H1 (cell line): ENCODE results near the gene AP1S1. TPM values are rescaled to one million over a fixed set of nuclear protein-coding genes. Genes with fewer than 3 reads are reported as not detected.

Experiments
- CTCF ChIP-seq, 3 experiments: IDR thresholded peaks; 1 replicate in 2 of 3; 2 replicates in 1 of 3; pipeline versions ENCODE4 v1.5.1 to v1.6.1; 2011; ENCODE audit warnings: low read length in 3 of 3, mild to moderate bottlenecking in 3 of 3, inconsistent platforms in 2 of 3, low read depth in 1 of 3, moderate library complexity in 1 of 3; ENCODE audit not compliant: insufficient read depth in 1 of 3; ENCODE audit errors: control extremely low read depth in 1 of 3
- MAX ChIP-seq: IDR thresholded peaks from 2 replicates; pipeline ENCODE4 v1.6.1; 2012; ENCODE audit warnings: inconsistent platforms
- SP2 ChIP-seq: IDR thresholded peaks from 2 replicates; pipeline ENCODE4 v1.6.1; 2012; ENCODE audit warnings: mild to moderate bottlenecking, low read length, inconsistent platforms
- TCF12 ChIP-seq: IDR thresholded peaks from 2 replicates; pipeline ENCODE4 v1.6.1; 2011; ENCODE audit warnings: low read depth, mild to moderate bottlenecking, low read length
- ZNF274 ChIP-seq: IDR thresholded peaks from 2 replicates; pipeline ENCODE4 v1.7.0; 2012; ENCODE audit warnings: low read length, borderline replicate concordance; ENCODE audit errors: extremely low read depth
- polyA plus RNA-seq, 7 experiments: library from polyadenylated mRNA; depleted of rRNA in 3 of 7; stranded (reverse) in 5 of 7; unstranded in 2 of 7; fragments of >200 nt in 5 of 7; fragments of 200-250 nt in 2 of 7; gene quantifications; 1 replicate in 5 of 7; 2 replicates in 1 of 7; 4 replicates in 1 of 7; pipeline versions ENCODE4 v1.2.1 to v1.2.3, GENCODE V29; 2011 to 2013; ENCODE audit warnings: missing spikeins in 2 of 7, mixed read lengths in 2 of 7
- total RNA-seq: library from RNA; stranded (reverse); fragmentation: NEBNext Ultra II Directional; extraction: Animal tissue kit (Norgen Biotek cat#: 25700); gene quantifications from 2 replicates; pipeline ENCODE4 v1.2.1, GENCODE V29; 2021

AP1S1 gene
- total and polyA plus RNA-seq, 2 of the 8 experiments (the other 6 are each of a cell fraction or from before 2014, with no cell fraction given), result 56.1 to 59.3 TPM

- TF ChIP-seq CTCF (IDR thresholded peaks at IDR 0.05; ENCODE audit: control extremely low read depth in 1 of 3, insufficient read depth in 1 of 3, low read depth in 1 of 3, low read length in 3 of 3), result no peak
- no peak for TF ChIP-seq MAX
- TF ChIP-seq SP2, result no peak
- no peak for TF ChIP-seq TCF12
- TF ChIP-seq ZNF274, result no peak
Observed at GRCh38 chr7:101109368-101109767, 44.9 kb upstream of the AP1S1 start (continued).
